Endometrial microvascular endothelial cells (primary cell): Measurements from ENCODE around the gene PARD3B. TPM values are rescaled to one million over a fixed set of nuclear protein-coding genes. Genes with fewer than 3 reads are reported as not detected.

Source experiments
- in situ Hi-C: cut with HindIII; loops from 2 replicates; pipeline ENCODE4 v1.10.0; 2017; ENCODE audit warnings: low sequenced_read_pairs, low pct_unique_long_range_greater_than_20kb; ENCODE audit errors: inconsistent ontology term
- total RNA-seq: library from RNA; depleted of rRNA; stranded (reverse); fragments of >200 nt; gene quantifications from one replicate; pipeline ENCODE4 v1.2.3, GENCODE V29; 2015; ENCODE audit errors: inconsistent ontology term

Gene PARD3B
- total RNA-seq, 1 donor from 2014 or later: 3.3 TPM

GRCh38 chr2:204846471-204846870, 301.2 kb downstream of the PARD3B start:
- in situ Hi-C loops: no loop called here

DNA sequence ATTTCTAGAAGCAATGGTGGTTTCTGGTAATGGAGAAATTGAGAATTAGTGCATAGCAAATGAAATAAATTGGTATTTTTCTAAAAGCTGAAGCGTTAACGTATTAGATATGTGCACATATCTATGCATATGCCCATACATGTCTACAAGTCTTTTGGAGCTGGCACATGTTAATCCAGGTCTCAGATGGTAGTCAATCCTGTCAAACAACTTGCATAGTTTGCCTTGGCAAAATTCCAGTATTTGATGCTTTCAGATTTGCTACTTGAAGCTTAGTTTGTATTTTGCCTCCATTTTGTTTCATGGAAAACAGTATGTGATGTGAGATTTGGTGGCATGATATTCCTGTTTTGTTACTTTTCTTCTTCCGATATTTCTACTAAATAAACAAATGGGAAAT, 304.6 kb downstream of the PARD3B start:
- in situ Hi-C loops: no loop called here

DNA sequence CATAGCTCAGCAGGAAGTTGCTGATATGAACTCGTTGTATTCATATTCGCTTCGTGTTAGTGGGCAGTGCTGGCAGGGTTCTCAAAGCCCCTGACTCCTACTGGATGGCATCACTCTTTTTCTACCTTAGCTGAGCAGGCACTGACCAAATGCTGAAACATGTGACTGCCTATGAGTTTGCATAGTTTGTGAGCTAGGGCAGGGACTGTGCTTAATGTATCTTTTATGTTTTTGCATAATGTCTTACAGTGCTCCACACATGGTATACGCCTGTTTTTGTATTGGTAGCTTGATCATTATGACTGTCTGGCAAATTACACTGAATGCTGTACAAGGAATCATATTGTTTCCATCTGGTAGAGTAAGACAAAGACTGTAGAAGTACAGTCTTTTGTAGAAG, 305.3 kb downstream of the PARD3B start:
- in situ Hi-C loops: no loop called here

DNA sequence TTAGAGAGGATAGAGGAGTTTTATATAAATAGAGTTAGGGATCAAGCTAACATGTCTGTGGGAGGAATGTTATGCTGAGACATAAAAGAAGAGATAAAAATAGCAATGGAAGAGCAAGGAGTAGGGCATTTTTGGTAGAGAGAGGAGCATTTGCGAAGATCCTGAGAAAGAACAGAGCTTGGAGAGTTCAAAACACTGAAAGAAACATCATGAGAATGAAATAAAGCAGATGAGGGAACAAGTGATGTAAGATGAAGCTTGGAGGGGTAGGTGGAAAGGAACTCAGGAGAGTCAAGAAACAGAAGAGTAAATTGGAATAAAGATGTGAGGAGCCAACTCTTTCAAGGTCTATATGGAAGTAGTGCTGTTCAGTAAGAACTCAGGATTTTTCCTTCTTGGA, 308.6 kb downstream of the PARD3B start:
- in situ Hi-C loops: no loop called here

- in situ Hi-C loops: no loop called here
Observed at GRCh38 chr2:204860274-204860673, 315.0 kb downstream of the PARD3B start.

DNA sequence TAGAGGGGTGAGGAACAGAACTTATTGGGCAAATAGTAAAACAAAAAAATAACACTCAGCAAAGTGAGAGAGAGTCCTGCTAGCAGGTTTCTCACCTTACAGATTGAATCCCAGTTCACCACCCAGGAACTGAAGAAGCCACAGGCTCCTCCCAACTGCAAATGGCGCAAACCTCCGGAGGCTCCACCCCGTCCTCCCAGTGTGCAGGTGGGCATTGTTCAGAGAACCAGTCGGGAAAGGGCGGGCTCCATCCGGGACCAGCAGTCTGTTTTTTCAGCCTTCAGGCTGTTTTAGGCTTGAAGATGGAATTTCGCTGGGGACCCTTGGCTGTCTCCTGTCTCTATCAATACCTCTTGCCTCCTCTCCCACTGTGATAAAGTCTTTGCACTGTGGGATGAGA, 317.5 kb downstream of the PARD3B start:
- in situ Hi-C loops: no loop called here

DNA sequence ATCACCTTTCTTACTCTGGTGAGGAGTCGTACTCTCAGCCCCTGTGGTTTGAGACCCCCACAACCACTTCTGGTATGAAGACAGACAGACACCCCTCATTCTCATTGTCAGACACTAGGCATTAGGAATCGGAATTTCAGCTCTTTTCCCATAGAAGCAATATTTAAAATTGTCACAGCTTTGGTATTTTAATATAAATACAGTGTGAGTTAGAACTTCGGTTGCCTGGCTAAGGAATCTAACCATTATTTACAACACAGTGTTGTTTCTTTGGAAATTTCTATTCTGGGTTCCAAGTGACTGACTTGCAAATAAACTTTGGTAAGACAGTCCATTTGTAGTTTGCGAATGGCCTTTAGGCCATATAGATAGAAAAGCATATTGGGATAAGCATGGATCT, 318.1 kb downstream of the PARD3B start:
- in situ Hi-C loops: no loop called here

- in situ Hi-C loops: no loop called here
Observed at GRCh38 chr2:204869132-204869823, 324.0 kb downstream of the PARD3B start.

DNA sequence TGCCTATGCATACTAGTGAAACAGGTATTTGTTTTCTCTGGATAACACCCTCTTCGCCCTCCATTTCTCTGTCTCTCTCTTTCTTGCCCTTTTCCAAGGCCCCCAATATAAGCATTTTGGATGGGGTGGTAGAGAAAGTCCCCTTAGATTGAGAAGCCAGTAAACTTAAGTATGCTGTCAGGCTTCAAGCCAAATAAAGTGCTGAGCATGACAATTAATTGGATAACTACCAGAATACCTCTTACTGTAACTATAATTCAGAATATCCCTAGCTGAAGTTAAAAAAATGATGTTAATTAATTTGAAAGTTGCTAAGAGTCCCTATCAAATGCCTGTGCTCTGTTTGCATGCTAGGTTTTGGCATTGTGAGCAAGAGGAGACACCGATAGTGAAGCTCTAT, 324.8 kb downstream of the PARD3B start:
- in situ Hi-C loops: no loop called here

DNA sequence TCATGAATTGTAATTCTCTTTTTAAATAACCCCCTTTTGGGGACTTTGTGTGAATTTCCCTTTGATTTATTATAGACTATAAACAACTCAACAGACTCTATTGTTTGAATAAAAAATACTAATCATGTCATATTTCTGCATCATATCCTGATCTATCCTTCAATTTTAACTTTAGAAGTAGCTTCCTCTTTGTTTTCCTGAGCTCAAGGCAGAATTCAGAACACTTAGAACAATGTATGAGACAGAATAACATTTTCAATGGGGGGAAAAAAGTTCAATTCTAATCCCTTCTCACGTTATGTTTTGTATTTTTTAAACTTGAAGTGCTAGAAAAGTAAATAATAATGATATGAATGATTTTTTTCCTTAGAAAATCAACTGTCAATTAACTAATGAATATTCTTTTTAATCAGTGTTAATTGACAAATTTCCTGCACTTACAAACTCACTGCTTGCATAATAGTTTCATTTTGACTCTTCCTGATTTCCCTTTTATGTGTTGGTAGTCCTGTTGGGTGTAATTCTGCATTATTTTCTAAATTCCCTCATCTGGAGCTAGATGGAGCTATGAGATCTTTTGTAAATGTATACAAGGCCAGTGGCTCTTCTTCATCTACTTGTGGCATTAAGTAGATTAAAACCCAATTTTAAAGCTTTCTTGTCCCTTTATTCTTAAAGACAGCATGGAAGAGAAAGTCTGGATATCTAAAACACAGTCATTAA, 326.1 kb downstream of the PARD3B start:
- in situ Hi-C loops: no loop called here

DNA sequence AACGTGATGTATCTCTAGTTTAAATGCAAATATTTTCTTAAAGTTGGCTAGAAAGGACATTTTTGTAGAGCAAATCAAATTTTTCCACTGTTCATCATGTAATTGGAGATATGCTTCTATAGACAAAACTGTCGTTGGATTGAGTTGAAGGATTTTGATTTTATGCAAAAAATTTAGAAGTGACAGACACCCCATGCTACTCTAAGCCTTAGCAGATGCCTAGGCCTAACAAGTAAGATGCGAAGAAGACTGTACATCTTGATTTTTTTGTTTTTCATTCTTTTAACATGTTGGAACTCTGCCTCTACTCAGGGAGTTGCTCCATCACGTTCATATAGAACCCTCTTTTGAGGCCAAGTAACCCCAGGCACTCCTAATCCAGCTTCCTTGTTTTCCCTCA, 331.0 kb downstream of the PARD3B start:
- in situ Hi-C loops: no loop called here

DNA sequence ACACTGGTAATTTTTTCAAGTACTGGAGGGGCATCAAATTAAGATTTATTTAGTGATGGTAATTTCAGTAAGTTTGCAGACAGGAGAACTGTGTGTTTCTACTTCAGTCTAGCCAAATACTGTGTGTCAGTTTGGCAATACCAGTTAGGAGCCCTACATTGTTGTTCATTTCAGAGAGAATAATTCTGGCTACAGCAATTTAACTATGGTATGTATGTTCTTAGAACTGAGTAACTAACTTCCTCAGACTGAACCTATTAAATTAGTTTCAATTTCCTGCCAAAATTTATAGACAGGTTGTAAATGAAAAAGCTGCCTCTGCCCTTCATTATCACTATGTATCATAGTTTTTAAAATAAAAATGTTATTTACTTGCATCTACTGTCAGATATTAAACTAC, 332.4 kb downstream of the PARD3B start:
- in situ Hi-C loops: no loop called here

DNA sequence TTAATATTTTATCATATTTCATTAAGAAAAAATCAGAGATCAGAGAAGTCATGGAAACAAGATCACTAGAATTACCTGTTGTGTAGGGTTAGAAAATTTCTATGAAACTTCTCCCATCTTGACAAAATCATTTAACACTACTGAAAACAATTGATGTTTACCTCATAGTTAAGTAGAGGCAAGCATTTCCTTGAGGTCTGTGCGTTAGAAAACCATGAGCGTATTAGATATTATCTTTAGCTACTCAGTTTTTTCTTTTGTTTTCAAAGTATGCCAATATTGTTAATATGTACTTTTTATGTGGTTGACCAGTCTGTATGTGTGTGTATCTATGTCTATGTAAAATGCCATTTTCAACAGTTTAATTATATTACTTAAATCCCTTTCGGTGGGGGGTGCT, 335.7 kb downstream of the PARD3B start:
- in situ Hi-C loops: no loop called here

- in situ Hi-C loops: no loop called here
Observed at GRCh38 chr2:204881655-204882054, 336.4 kb downstream of the PARD3B start.

DNA sequence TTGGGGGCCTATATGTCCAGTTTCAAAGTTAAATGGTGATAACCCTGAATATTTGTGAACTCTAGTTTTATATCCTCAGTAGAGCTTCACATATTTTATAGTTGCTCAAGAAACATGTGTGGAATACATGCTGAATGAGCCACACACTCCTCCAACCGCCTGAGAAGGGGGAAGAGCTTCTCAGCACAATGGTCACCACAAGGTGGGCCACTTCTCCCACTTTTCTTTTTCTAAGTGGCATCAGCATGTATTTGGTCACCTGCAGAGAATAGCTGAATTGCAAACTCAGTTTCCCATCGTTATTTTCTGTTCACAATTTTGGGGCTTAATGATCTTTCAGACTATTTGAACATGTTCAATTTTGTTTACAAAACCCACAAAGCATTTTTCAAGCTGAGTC, 340.5 kb downstream of the PARD3B start:
- in situ Hi-C loops: no loop called here

- in situ Hi-C loops: no loop called here
Observed at GRCh38 chr2:204886713-204887112, 341.4 kb downstream of the PARD3B start.

- in situ Hi-C loops: no loop called here
Observed at GRCh38 chr2:204888222-204888621, 342.9 kb downstream of the PARD3B start.

- in situ Hi-C loops: no loop called here
Observed at GRCh38 chr2:204890680-204891079, 345.4 kb downstream of the PARD3B start.

DNA sequence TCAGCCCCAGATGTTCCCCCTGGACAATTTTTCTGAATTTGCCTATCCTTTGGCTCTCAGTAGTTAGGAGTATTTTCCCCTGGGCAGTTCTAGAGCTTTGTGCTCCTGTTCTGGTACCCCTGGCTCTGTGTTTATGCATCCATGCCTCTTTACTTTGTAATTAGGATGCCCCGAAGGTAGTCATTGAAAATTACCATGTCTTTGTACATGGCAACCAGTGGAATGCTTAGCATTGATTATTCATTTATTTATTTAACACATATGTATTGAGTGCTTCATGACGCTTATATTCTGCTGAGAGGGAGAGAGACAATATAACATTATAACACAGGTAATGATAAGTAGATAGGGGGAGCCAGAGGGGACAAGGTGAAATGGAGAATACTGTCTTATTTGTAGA, 346.5 kb downstream of the PARD3B start:
- in situ Hi-C loops: no loop called here

DNA sequence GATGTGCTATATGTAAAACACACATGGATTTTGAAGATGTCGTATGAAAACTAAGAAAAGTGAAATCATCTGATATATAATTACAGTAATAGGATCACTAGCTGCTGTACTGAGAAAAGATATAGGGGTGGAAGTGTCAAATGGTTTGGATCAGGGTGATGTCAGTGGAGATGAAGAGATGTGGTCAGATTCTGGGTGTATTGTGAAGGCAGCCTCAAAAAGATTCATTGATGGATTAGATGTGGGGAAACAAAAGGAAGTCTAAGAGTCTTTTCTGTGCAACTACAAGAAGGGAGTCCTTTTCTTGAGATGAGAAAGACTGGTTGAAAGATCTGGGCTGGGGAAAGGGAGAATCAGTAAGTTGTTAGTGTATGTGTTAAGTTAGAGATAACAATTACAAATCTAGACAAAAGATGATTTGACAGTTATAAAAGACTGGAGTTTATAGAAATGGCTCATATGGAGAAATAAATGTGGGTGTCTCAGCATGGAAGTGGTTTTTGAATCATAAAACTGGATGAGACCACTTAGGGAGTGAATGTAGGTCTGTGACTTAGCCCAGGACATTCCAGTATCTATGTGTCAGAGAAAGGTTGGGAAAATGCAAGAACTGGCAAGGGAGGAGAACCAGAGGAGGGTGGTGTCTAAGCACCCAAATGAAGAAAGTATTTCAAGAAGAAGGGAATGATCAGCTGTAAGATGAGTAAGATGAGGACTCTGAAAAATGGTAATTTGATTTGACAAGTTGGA, 347.4 kb downstream of the PARD3B start:
- in situ Hi-C loops: no loop called here
